WTC11 (cell line): ENCODE measurements around the gene SPAG9.

Source experiments
- FOXJ3 ChIP-seq: sonication (generic); formaldehyde crosslinking; IDR thresholded peaks from 2 replicates; pipeline ENCODE4 v1.9.0; 2021; ENCODE audit warnings: missing genetic modification reagents, mild to moderate bottlenecking, borderline replicate concordance
- GTF2I ChIP-seq: fragments of 250-450 bp; sonication (Bioruptor Pico); conservative IDR thresholded peaks from 2 replicates; pipeline ENCODE4 v1.4.0; 2021; ENCODE audit warnings: mild to moderate bottlenecking
- JUN ChIP-seq: sonication (generic); formaldehyde crosslinking; IDR thresholded peaks from 2 replicates; pipeline ENCODE4 v1.8.0; 2023; ENCODE audit warnings: mild to moderate bottlenecking, missing genetic modification reagents
- MYBL2 ChIP-seq: sonication (generic); formaldehyde crosslinking; IDR thresholded peaks from 2 replicates; pipeline ENCODE4 v1.8.1; 2023; ENCODE audit warnings: mild to moderate bottlenecking, moderate library complexity, missing genetic modification reagents
- NR1H2 ChIP-seq: sonication (generic); formaldehyde crosslinking; IDR thresholded peaks from 2 replicates; pipeline ENCODE4 v1.9.0; 2021; ENCODE audit warnings: mild to moderate bottlenecking, moderate library complexity, missing genetic modification reagents
- TEAD1 ChIP-seq: sonication (generic); formaldehyde crosslinking; IDR thresholded peaks from 2 replicates; pipeline ENCODE4 v1.8.0; 2022; ENCODE audit warnings: mild to moderate bottlenecking, missing genetic modification reagents
- ZNF671 ChIP-seq: fragments of 250-450 bp; sonication (Bioruptor Pico); IDR thresholded peaks from 2 replicates; pipeline ENCODE4 v1.8.0; 2021; ENCODE audit warnings: mild to moderate bottlenecking
- TF ChIP-seq, protein P1 (sequence below): fragments of 200-600 bp; IDR thresholded peaks from 2 replicates; pipeline ENCODE4 v1.8.0; 2022; ENCODE audit warnings: antibody characterized with exemption
- TF ChIP-seq, protein P2 (sequence below): sonication (generic); formaldehyde crosslinking; IDR thresholded peaks from 2 replicates; pipeline ENCODE4 v1.8.1; 2023; ENCODE audit warnings: mild to moderate bottlenecking, missing genetic modification reagents
- TF ChIP-seq, protein P3 (sequence below): sonication (generic); formaldehyde crosslinking; IDR thresholded peaks from 2 replicates; pipeline ENCODE4 v1.8.1; 2022; ENCODE audit warnings: low read depth, mild to moderate bottlenecking, moderate library complexity, missing genetic modification reagents, borderline replicate concordance

DNA sequence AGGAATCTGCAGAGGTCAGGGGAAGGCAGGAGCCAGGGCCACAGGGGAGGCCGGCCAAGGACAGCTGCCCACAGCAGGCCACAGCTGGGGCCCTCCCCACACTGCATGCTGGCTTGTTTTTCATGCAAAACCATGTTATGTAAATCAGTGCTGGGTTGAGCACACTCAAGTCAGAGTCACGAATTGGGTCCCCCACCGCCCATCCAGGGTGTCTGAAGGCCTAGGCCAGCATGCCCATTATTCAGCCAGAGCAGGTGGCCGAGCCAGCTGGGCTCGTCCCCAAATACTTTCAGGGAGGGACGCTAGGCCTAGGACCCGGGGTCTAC is 203.3 kb downstream of the SPAG9 start:
- TF ChIP-seq FOXJ3 (CRISPR knock-in tag) (no peak), TEAD1 (CRISPR knock-in tag) (no peak), NR1H2 (CRISPR knock-in tag) (no peak), GTF2I (CRISPR knock-in tag) (no peak), ZNF671 (CRISPR knock-in tag) (no peak), MYBL2 (CRISPR knock-in tag) (no peak), JUN (CRISPR knock-in tag) (no peak)
- TF ChIP-seq, protein P1, sequence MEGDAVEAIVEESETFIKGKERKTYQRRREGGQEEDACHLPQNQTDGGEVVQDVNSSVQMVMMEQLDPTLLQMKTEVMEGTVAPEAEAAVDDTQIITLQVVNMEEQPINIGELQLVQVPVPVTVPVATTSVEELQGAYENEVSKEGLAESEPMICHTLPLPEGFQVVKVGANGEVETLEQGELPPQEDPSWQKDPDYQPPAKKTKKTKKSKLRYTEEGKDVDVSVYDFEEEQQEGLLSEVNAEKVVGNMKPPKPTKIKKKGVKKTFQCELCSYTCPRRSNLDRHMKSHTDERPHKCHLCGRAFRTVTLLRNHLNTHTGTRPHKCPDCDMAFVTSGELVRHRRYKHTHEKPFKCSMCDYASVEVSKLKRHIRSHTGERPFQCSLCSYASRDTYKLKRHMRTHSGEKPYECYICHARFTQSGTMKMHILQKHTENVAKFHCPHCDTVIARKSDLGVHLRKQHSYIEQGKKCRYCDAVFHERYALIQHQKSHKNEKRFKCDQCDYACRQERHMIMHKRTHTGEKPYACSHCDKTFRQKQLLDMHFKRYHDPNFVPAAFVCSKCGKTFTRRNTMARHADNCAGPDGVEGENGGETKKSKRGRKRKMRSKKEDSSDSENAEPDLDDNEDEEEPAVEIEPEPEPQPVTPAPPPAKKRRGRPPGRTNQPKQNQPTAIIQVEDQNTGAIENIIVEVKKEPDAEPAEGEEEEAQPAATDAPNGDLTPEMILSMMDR: no peak
- TF ChIP-seq, protein P2, sequence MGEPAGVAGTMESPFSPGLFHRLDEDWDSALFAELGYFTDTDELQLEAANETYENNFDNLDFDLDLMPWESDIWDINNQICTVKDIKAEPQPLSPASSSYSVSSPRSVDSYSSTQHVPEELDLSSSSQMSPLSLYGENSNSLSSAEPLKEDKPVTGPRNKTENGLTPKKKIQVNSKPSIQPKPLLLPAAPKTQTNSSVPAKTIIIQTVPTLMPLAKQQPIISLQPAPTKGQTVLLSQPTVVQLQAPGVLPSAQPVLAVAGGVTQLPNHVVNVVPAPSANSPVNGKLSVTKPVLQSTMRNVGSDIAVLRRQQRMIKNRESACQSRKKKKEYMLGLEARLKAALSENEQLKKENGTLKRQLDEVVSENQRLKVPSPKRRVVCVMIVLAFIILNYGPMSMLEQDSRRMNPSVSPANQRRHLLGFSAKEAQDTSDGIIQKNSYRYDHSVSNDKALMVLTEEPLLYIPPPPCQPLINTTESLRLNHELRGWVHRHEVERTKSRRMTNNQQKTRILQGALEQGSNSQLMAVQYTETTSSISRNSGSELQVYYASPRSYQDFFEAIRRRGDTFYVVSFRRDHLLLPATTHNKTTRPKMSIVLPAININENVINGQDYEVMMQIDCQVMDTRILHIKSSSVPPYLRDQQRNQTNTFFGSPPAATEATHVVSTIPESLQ (CRISPR knock-in tag): no peak
- TF ChIP-seq, protein P3, sequence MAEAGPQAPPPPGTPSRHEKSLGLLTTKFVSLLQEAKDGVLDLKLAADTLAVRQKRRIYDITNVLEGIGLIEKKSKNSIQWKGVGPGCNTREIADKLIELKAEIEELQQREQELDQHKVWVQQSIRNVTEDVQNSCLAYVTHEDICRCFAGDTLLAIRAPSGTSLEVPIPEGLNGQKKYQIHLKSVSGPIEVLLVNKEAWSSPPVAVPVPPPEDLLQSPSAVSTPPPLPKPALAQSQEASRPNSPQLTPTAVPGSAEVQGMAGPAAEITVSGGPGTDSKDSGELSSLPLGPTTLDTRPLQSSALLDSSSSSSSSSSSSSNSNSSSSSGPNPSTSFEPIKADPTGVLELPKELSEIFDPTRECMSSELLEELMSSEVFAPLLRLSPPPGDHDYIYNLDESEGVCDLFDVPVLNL (CRISPR knock-in tag): no peak
